WI38 (cell line): ENCODE measurements around the gene CPNE4.

Experiments used
- H3K4me3 ChIP-seq: 2 replicates; pipeline ENCODE4 v1.5.1; 2011; ENCODE audit warnings: low read depth, mild to moderate bottlenecking, control low read depth, low read length
- CTCF ChIP-seq: IDR thresholded peaks from 2 replicates; pipeline ENCODE4 v1.5.1; 2012; ENCODE audit warnings: low read depth, mild to moderate bottlenecking, control low read depth, low read length

CPNE4 gene

GRCh38 chr3:131540143-131540542 lies 494.7 kb downstream of the CPNE4 start:
- no peak for TF ChIP-seq CTCF
- H3K4me3 ChIP-seq = no peak overlapping the region

GRCh38 chr3:131538968-131539367 lies 495.8 kb downstream of the CPNE4 start:
- no peak for TF ChIP-seq CTCF
- no peak overlapping the region for H3K4me3 ChIP-seq

GRCh38 chr3:131537531-131537930 lies 497.3 kb downstream of the CPNE4 start:
- no peak overlapping the region for H3K4me3 ChIP-seq
- TF ChIP-seq CTCF = no peak

- TF ChIP-seq CTCF = no peak
- H3K4me3 ChIP-seq = no peak overlapping the region
These were observed 499.2 kb downstream of the CPNE4 start for GRCh38 chr3:131535596-131535995.

GRCh38 chr3:131535131-131535530 lies 499.7 kb downstream of the CPNE4 start:
- no peak overlapping the region for H3K4me3 ChIP-seq
- no peak for TF ChIP-seq CTCF

- H3K4me3 ChIP-seq = no peak overlapping the region
- TF ChIP-seq CTCF = no peak
These were observed 502.2 kb downstream of the CPNE4 start for GRCh38 chr3:131532645-131533044.

GRCh38 chr3:131530843-131531242 lies 504.0 kb downstream of the CPNE4 start:
- H3K4me3 ChIP-seq = no peak overlapping the region
- TF ChIP-seq CTCF = no peak
